Measurements from ENCODE around the gene BCORL1. TPM values are rescaled to one million over a fixed set of nuclear protein-coding genes. Genes with fewer than 3 reads are reported as not detected.

The BCORL1 gene
- total and polyA plus RNA-seq, 2 donors (not counting 3 experiments of a cell fraction or from before 2014, with no cell fraction given), result 1.8 to 13.1 TPM

DNA sequence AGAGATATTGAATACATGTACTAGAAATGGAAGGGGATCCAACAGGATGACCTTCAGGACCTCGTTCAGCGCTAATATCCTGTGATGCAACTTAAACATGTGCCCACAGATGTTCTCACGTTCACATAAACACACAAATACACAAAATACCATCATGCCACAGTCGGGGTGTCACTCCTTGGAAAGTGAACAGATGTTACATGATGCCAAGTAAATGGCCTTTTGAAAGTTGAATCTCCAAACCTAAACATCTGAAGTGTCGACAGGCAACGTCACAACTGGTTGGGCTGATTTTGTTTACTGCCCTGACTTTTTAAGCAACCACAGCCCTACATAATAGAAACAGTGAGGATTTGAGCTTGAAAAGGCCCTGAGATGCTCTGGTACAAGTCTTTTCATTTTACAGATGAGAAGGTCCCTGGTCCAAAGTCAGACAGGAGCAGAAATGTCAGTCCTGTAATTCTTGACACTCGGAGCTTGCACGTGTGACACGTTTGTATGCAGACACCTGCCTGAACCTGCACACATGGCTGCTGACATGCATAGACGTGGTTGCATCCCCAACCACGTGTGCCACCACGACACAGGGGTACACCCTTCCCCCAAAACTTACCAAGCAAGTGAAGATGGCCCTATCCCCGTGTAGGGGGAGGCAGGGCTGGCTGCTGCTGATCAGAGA is 23.5 kb upstream of the BCORL1 start:
- H3K9ac ChIP-seq (replicated peaks; ENCODE audit: extremely low read depth, insufficient read depth, low read length), result no peak overlapping the region
- TF ChIP-seq, protein P1, sequence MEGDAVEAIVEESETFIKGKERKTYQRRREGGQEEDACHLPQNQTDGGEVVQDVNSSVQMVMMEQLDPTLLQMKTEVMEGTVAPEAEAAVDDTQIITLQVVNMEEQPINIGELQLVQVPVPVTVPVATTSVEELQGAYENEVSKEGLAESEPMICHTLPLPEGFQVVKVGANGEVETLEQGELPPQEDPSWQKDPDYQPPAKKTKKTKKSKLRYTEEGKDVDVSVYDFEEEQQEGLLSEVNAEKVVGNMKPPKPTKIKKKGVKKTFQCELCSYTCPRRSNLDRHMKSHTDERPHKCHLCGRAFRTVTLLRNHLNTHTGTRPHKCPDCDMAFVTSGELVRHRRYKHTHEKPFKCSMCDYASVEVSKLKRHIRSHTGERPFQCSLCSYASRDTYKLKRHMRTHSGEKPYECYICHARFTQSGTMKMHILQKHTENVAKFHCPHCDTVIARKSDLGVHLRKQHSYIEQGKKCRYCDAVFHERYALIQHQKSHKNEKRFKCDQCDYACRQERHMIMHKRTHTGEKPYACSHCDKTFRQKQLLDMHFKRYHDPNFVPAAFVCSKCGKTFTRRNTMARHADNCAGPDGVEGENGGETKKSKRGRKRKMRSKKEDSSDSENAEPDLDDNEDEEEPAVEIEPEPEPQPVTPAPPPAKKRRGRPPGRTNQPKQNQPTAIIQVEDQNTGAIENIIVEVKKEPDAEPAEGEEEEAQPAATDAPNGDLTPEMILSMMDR (IDR thresholded peaks at IDR 0.05; ENCODE audit: extremely low read depth in 1 of 2, insufficient read depth in 1 of 2, low read depth in 1 of 2, low read length in 2 of 2), result no peak
- TF ChIP-seq MYC (IDR thresholded peaks at IDR 0.05; ENCODE audit: low read depth, low read length) (no peak), JUN (IDR thresholded peaks at IDR 0.05; ENCODE audit: borderline replicate concordance, insufficient read depth, insufficient read length, low read depth) (no peak), EZH2 (IDR thresholded peaks at IDR 0.05; ENCODE audit: borderline replicate concordance, low read depth, low read length, severe bottlenecking) (no peak), POLR2A (IDR thresholded peaks at IDR 0.05; ENCODE audit: low read depth, low read length) (no peak), FOS (IDR thresholded peaks at IDR 0.05; ENCODE audit: borderline replicate concordance, insufficient read depth, low read length) (no peak), POLR2AphosphoS5 (IDR thresholded peaks at IDR 0.05; ENCODE audit: insufficient read depth, low read depth, low read length) (no peak), GATA2 (IDR thresholded peaks at IDR 0.05; ENCODE audit: insufficient read depth, insufficient read length, low read depth, low read length) (no peak)
- TF ChIP-seq, protein P2, sequence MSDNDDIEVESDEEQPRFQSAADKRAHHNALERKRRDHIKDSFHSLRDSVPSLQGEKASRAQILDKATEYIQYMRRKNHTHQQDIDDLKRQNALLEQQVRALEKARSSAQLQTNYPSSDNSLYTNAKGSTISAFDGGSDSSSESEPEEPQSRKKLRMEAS (IDR thresholded peaks at IDR 0.05; ENCODE audit: insufficient read depth, insufficient read length), result no peak
- DNase-seq (ENCODE audit: low read depth, low spot score), result no peak
- FAIRE-seq, result no peak
- H2AFZ ChIP-seq (ENCODE audit: low read depth, low read length), result no peak overlapping the region
- no peaks in the 10 kb centered on the region for H3K9me1 ChIP-seq (replicated peaks; ENCODE audit: control insufficient read depth, extremely low read depth, insufficient read depth, low read length)
- dilution Hi-C loops (cut with MboI; ENCODE audit: extremely low pct_ligation_motif_present, low sequenced_read_pairs), result no loop called here
- H3K36me3 ChIP-seq (ENCODE audit: control insufficient read depth in 2 of 2, extremely low read depth in 1 of 2, insufficient read depth in 2 of 2, low read length in 2 of 2), result no peaks in the 10 kb centered on the region
- no peak overlapping the region for H3K27ac ChIP-seq (ENCODE audit: insufficient read depth, low read depth, low read length)
- BruUV-seq (replicated peaks), result no TSS peak
- no peaks in the 10 kb centered on the region for H3K79me2 ChIP-seq (ENCODE audit: control insufficient read depth, insufficient read depth, low read length)
- peaks cover 9% of the 10 kb centered on the region for H3K4me1 ChIP-seq (ENCODE audit: control insufficient read depth, extremely low read depth, insufficient read depth, low read length)
- no peak overlapping the region for H3K4me2 ChIP-seq (ENCODE audit: insufficient read depth, low read length)
- CTCF ChIA-PET, result no interaction called here
- intact Hi-C loops (cut with micrococcal nuclease), result no loop called here
- no peak overlapping the region for H3K4me3 ChIP-seq (replicated peaks in 1 of 3; ENCODE audit: insufficient read depth in 1 of 3, low read depth in 1 of 3, low read length in 3 of 3)
- POLR2A ChIA-PET, result no interaction called here
- no peaks in the 10 kb centered on the region for H3K27me3 ChIP-seq (ENCODE audit: control insufficient read depth in 2 of 2, insufficient read depth in 2 of 2, low read length in 2 of 2)
- H4K20me1 ChIP-seq (replicated peaks; ENCODE audit: control insufficient read depth, extremely low read depth, insufficient read depth, low read length), result no peaks in the 10 kb centered on the region
- no peaks in the 10 kb centered on the region for H3K9me3 ChIP-seq (replicated peaks; ENCODE audit: control insufficient read depth, insufficient read depth, low read length)

Data from endothelial cell of umbilical vein (primary cell).